T-helper 9 cell (primary cell): ENCODE data around the gene RAN.
"Not testable (repeated sequence)": the region's sequence is repeated elsewhere in the genome, so short reads cannot be mapped to it uniquely, and the experiment has no call there.

Experiments
- DNase-seq: peaks from one replicate; pipeline ENCODE4 v3.0.0-alpha.2; 2020
- total RNA-seq, 2 donors: gene quantifications; one replicate each; lab custom pipeline; 2026; lab: John Stamatoyannopoulos, UW

Gene RAN
- 209 to 296 reads per million in 2 donors for total RNA-seq

- DNase-seq = peak; percentile 83
Measured at GRCh38 chr12:130871286-130872178, at the start of gene RAN. TSS of gene RAN (plus strand) at chr12:130872066. CDS start at chr12:130872594, 528 bp downstream.

GRCh38 chr12:130825771-130826150 lies 46.1 kb upstream of the RAN start:
- no peak for DNase-seq

- peak; percentile 73 for DNase-seq
Measured at GRCh38 chr12:130826151-130826801, 45.6 kb upstream of the RAN start.

GRCh38 chr12:130827432-130827831 lies 44.4 kb upstream of the RAN start:
- no peak for DNase-seq

GRCh38 chr12:130828895-130829294 lies 43.0 kb upstream of the RAN start:
- DNase-seq = no peak

- DNase-seq = no peak
Measured at GRCh38 chr12:130829391-130830245, 42.2 kb upstream of the RAN start.

GRCh38 chr12:130830246-130830551 lies 41.7 kb upstream of the RAN start:
- no peak for DNase-seq

- DNase-seq = no peak
Measured at GRCh38 chr12:130831246-130831645, 40.6 kb upstream of the RAN start.

GRCh38 chr12:130831876-130832405 lies 39.9 kb upstream of the RAN start:
- no peak for DNase-seq

- DNase-seq = no peak
Measured at GRCh38 chr12:130832561-130833209, 39.2 kb upstream of the RAN start.

- DNase-seq = no peak
Measured at GRCh38 chr12:130835011-130835410, 36.9 kb upstream of the RAN start.

- no peak for DNase-seq
Measured at GRCh38 chr12:130835436-130835835, 36.4 kb upstream of the RAN start.

- DNase-seq = peak; percentile 9
Measured at GRCh38 chr12:130838284-130838950, 33.4 kb upstream of the RAN start.

GRCh38 chr12:130838951-130839769 lies 32.7 kb upstream of the RAN start, which contains the start of gene STX2:
TSS of gene STX2 (minus strand) at chr12:130839250. CDS start at chr12:130839099, 151 bp downstream.
- peak; percentile 90 for DNase-seq

GRCh38 chr12:130839770-130840404 lies 32.0 kb upstream of the RAN start:
- DNase-seq = no peak

GRCh38 chr12:130846369-130846768 lies 25.5 kb upstream of the RAN start:
- DNase-seq = no peak

- DNase-seq = no peak
Measured at GRCh38 chr12:130847112-130847511, 24.8 kb upstream of the RAN start.

GRCh38 chr12:130848105-130848504 lies 23.8 kb upstream of the RAN start:
- not testable (repeated sequence) for DNase-seq

- DNase-seq = not testable (repeated sequence)
Measured at GRCh38 chr12:130848785-130849305, 23.0 kb upstream of the RAN start.
